ENCODE measurements around the gene SSB.

The SSB gene

DNA sequence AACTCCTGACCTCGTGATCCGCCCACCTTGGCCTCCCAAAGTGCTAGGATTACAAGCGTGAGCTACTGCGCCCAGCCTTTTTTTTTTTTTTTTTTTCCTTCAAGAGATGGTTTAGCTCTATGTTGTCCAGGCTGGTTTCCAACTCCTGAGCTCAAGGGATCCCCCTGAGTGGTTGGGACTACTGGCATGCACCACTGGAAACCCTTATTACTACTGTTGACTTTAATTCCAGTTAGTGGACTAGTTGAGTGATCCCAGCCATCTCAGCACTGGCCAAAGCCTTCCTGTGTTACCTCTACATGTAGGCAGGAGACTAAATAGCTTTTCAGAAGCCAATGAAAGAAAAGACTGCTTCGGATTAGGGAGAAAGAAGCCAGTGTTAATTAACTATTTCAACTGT is 8.1 kb upstream of the SSB start:
- Histone ChIP-seq H2AFZ (ENCODE audit: low read length) (no peak overlapping the region), H3K9me2 (ENCODE audit: low read depth, low read length) (no peaks in the 10 kb centered on the region), H3K4me3 (ENCODE audit: low read depth, low read length, poor library complexity, severe bottlenecking) (no peak overlapping the region), H3K4me1 (ENCODE audit: insufficient read depth, low read length, severe bottlenecking) (peaks cover 10% of the 10 kb centered on the region), H3K27ac (ENCODE audit: low read depth, low read length, poor library complexity, severe bottlenecking) (no peak overlapping the region), H3K36me3 (ENCODE audit: insufficient read depth, low read length) (no peaks in the 10 kb centered on the region), H3K4me2 (ENCODE audit: low read length) (no peak overlapping the region), H3F3A (ENCODE audit: insufficient read depth, low read length) (no peaks in the 10 kb centered on the region), H4K20me1 (ENCODE audit: insufficient read depth, low read length) (no peaks in the 10 kb centered on the region), H3K9ac (ENCODE audit: low read length) (no peak overlapping the region), H3K79me2 (ENCODE audit: insufficient read depth, low read length) (no peaks in the 10 kb centered on the region), H3K27me3 (ENCODE audit: insufficient read depth, low read length) (no peaks in the 10 kb centered on the region), H3K9me3 (ENCODE audit: low read length) (no peaks in the 10 kb centered on the region)
- no peak for TF ChIP-seq EZH2 (IDR thresholded peaks at IDR 0.05; ENCODE audit: borderline replicate concordance, low read length)

DNA sequence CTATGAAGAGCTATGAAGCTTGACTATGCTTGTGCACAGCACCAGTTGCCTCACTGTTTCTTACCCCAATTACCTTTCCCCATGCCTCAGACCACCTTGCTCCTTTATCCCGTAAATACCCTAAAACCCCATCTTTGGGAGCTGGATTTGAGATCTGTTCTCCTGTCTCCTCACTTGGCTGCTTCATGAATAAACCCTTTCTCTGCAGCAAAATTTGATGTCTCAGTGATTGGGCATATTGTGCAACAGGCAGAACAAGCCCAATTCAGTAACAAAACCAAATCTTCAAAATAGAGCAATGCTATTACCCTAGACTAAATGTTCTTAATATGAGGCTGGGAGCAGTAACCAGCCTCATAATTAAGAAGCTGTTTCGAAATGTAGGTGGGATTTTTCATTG is 3.5 kb upstream of the SSB start:
- Histone ChIP-seq H3K27me3 (ENCODE audit: insufficient read depth, low read length) (no peaks in the 10 kb centered on the region), H3K4me3 (ENCODE audit: low read depth, low read length, poor library complexity, severe bottlenecking) (no peak overlapping the region), H3K9me2 (ENCODE audit: low read depth, low read length) (no peaks in the 10 kb centered on the region), H3K9me3 (ENCODE audit: low read length) (no peaks in the 10 kb centered on the region), H3K27ac (ENCODE audit: low read depth, low read length, poor library complexity, severe bottlenecking) (no peak overlapping the region), H3K79me2 (ENCODE audit: insufficient read depth, low read length) (peaks cover 10% of the 10 kb centered on the region), H3K4me1 (ENCODE audit: insufficient read depth, low read length, severe bottlenecking) (peaks cover 11% of the 10 kb centered on the region), H2AFZ (ENCODE audit: low read length) (no peak overlapping the region), H3K36me3 (ENCODE audit: insufficient read depth, low read length) (no peaks in the 10 kb centered on the region), H3K9ac (ENCODE audit: low read length) (no peak overlapping the region), H4K20me1 (ENCODE audit: insufficient read depth, low read length) (no peaks in the 10 kb centered on the region), H3F3A (ENCODE audit: insufficient read depth, low read length) (no peaks in the 10 kb centered on the region), H3K4me2 (ENCODE audit: low read length) (no peak overlapping the region)
- TF ChIP-seq, protein P1, sequence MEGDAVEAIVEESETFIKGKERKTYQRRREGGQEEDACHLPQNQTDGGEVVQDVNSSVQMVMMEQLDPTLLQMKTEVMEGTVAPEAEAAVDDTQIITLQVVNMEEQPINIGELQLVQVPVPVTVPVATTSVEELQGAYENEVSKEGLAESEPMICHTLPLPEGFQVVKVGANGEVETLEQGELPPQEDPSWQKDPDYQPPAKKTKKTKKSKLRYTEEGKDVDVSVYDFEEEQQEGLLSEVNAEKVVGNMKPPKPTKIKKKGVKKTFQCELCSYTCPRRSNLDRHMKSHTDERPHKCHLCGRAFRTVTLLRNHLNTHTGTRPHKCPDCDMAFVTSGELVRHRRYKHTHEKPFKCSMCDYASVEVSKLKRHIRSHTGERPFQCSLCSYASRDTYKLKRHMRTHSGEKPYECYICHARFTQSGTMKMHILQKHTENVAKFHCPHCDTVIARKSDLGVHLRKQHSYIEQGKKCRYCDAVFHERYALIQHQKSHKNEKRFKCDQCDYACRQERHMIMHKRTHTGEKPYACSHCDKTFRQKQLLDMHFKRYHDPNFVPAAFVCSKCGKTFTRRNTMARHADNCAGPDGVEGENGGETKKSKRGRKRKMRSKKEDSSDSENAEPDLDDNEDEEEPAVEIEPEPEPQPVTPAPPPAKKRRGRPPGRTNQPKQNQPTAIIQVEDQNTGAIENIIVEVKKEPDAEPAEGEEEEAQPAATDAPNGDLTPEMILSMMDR (IDR thresholded peaks at IDR 0.05; ENCODE audit: low read length): no peak

DNA sequence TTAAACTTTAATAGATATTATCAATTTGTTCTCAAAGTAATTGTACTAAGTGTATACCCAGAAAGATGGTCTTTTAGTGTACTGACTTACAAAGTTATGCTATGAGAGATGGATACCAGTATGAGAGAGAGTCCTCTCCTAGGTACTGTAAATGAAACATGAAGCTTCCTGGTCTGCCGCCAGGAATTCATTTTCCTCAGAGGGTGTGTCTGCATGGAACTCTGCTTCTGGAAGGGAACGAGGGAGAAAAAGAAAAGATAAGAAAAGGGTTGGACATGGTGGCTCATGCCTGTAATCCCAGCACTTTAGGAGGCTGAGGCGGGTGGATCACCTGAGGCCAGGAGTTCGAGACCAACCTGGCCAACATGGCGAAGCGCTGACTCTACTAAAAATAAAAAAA is 2.2 kb upstream of the SSB start:
- TF ChIP-seq, protein P1 (IDR thresholded peaks at IDR 0.05; ENCODE audit: low read length): no peak
- no peak for TF ChIP-seq EZH2 (IDR thresholded peaks at IDR 0.05; ENCODE audit: borderline replicate concordance, low read length)
- H3K9me2 ChIP-seq (ENCODE audit: low read depth, low read length): no peaks in the 10 kb centered on the region
- H3K27ac ChIP-seq (ENCODE audit: low read depth, low read length, poor library complexity, severe bottlenecking): no peak overlapping the region
- H3K9me3 ChIP-seq (ENCODE audit: low read length): no peaks in the 10 kb centered on the region
- H3K4me1 ChIP-seq (ENCODE audit: insufficient read depth, low read length, severe bottlenecking): peaks cover 20% of the 10 kb centered on the region
- no peak overlapping the region for H3K9ac ChIP-seq (ENCODE audit: low read length)
- H3K27me3 ChIP-seq (ENCODE audit: insufficient read depth, low read length): no peaks in the 10 kb centered on the region
- peaks cover 21% of the 10 kb centered on the region for H3K79me2 ChIP-seq (ENCODE audit: insufficient read depth, low read length)
- no peaks in the 10 kb centered on the region for H4K20me1 ChIP-seq (ENCODE audit: insufficient read depth, low read length)
- H3K4me3 ChIP-seq (ENCODE audit: low read depth, low read length, poor library complexity, severe bottlenecking): no peak overlapping the region
- no peak overlapping the region for H2AFZ ChIP-seq (ENCODE audit: low read length)
- no peaks in the 10 kb centered on the region for H3F3A ChIP-seq (ENCODE audit: insufficient read depth, low read length)
- H3K4me2 ChIP-seq (ENCODE audit: low read length): no peak overlapping the region
- H3K36me3 ChIP-seq (ENCODE audit: insufficient read depth, low read length): peaks cover 9% of the 10 kb centered on the region

DNA sequence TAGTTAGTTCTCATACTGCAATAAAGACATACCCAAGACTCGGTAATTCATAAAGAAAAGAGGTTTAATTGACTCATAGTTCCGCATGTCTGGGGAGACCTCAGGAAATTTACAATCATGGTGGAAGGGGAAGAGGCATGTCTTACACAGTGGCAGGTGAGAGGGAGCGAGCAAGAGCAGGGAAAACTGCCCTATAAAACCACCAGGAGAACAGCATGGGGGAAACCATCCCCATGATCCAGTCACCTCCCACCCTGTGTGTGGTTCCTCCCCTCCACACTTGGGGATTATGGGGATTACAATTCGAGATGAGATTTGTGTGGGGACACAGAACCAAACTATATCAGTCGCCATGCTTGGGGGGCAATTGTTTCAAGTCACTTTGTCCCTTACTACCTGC is 1.1 kb upstream of the SSB start:
- no peak overlapping the region for H2AFZ ChIP-seq (ENCODE audit: low read length)

More for the DNA sequence above, 1.1 kb upstream of the SSB start:
- no peak overlapping the region for H3K4me3 ChIP-seq (ENCODE audit: low read depth, low read length, poor library complexity, severe bottlenecking)
- peaks cover 21% of the 10 kb centered on the region for H3K36me3 ChIP-seq (ENCODE audit: insufficient read depth, low read length)
- TF ChIP-seq, protein P1 (IDR thresholded peaks at IDR 0.05; ENCODE audit: low read length): no peak
- no peak for TF ChIP-seq EZH2 (IDR thresholded peaks at IDR 0.05; ENCODE audit: borderline replicate concordance, low read length)
- H3K9me3 ChIP-seq (ENCODE audit: low read length): no peaks in the 10 kb centered on the region
- no peak overlapping the region for H3K4me2 ChIP-seq (ENCODE audit: low read length)
- H3F3A ChIP-seq (ENCODE audit: insufficient read depth, low read length): no peaks in the 10 kb centered on the region
- no peaks in the 10 kb centered on the region for H3K27me3 ChIP-seq (ENCODE audit: insufficient read depth, low read length)
- peaks cover 25% of the 10 kb centered on the region for H3K4me1 ChIP-seq (ENCODE audit: insufficient read depth, low read length, severe bottlenecking)
- no peaks in the 10 kb centered on the region for H4K20me1 ChIP-seq (ENCODE audit: insufficient read depth, low read length)
- no peak overlapping the region for H3K9ac ChIP-seq (ENCODE audit: low read length)
- H3K27ac ChIP-seq (ENCODE audit: low read depth, low read length, poor library complexity, severe bottlenecking): no peak overlapping the region
- H3K79me2 ChIP-seq (ENCODE audit: insufficient read depth, low read length): peaks cover 24% of the 10 kb centered on the region
- H3K9me2 ChIP-seq (ENCODE audit: low read depth, low read length): no peaks in the 10 kb centered on the region
